ENCODE measurements around the gene SPC24.

SPC24 gene

GRCh38 chr19:11203194-11204075, 47.9 kb upstream of the SPC24 start:
- no peaks in the 10 kb centered on the region for H4K20me1 ChIP-seq (ENCODE audit: insufficient read depth, low read length)
- H3K4me2 ChIP-seq (ENCODE audit: low read length), result no peak overlapping the region
- no peak overlapping the region for H3K4me3 ChIP-seq (ENCODE audit: low read depth, low read length, poor library complexity, severe bottlenecking)
- H3K9me3 ChIP-seq (ENCODE audit: low read length), result no peaks in the 10 kb centered on the region
- H2AFZ ChIP-seq (ENCODE audit: low read length), result no peak overlapping the region
- no peaks in the 10 kb centered on the region for H3K9me2 ChIP-seq (ENCODE audit: low read depth, low read length)
- H3F3A ChIP-seq (ENCODE audit: insufficient read depth, low read length), result 0 out of 2 replicates have a peak, but pooled peaks cover 3% of the 10 kb centered on the region
- no peaks in the 10 kb centered on the region for H3K27me3 ChIP-seq (ENCODE audit: insufficient read depth, low read length)
- H3K79me2 ChIP-seq (ENCODE audit: insufficient read depth, low read length), result no peaks in the 10 kb centered on the region
- peaks cover 63% of the 10 kb centered on the region for H3K4me1 ChIP-seq (ENCODE audit: insufficient read depth, low read length, severe bottlenecking)
- no peak overlapping the region for H3K9ac ChIP-seq (ENCODE audit: low read length)
- TF ChIP-seq EZH2 (IDR thresholded peaks at IDR 0.05; ENCODE audit: borderline replicate concordance, low read length) (no peak), CTCF (IDR thresholded peaks at IDR 0.05; ENCODE audit: low read length) (peak; percentile 78)
- peak overlapping the region; percentile 87 for H3K27ac ChIP-seq (ENCODE audit: low read depth, low read length, poor library complexity, severe bottlenecking)
- H3K36me3 ChIP-seq (ENCODE audit: insufficient read depth, low read length), result no peaks in the 10 kb centered on the region

- H3K27me3 ChIP-seq (ENCODE audit: insufficient read depth, low read length), result no peaks in the 10 kb centered on the region
- no peaks in the 10 kb centered on the region for H3K9me3 ChIP-seq (ENCODE audit: low read length)
- no peak overlapping the region for H3K9ac ChIP-seq (ENCODE audit: low read length)
- H2AFZ ChIP-seq (ENCODE audit: low read length), result no peak overlapping the region
- H3K36me3 ChIP-seq (ENCODE audit: insufficient read depth, low read length), result no peaks in the 10 kb centered on the region
- H3K4me1 ChIP-seq (ENCODE audit: insufficient read depth, low read length, severe bottlenecking), result peaks cover 70% of the 10 kb centered on the region
- H3F3A ChIP-seq (ENCODE audit: insufficient read depth, low read length), result 0 out of 2 replicates have a peak, but pooled peaks cover 3% of the 10 kb centered on the region
- H3K4me3 ChIP-seq (ENCODE audit: low read depth, low read length, poor library complexity, severe bottlenecking), result no peak overlapping the region
- peak overlapping the region; percentile 6 for H3K27ac ChIP-seq (ENCODE audit: low read depth, low read length, poor library complexity, severe bottlenecking)
- TF ChIP-seq EZH2 (IDR thresholded peaks at IDR 0.05; ENCODE audit: borderline replicate concordance, low read length) (no peak), CTCF (IDR thresholded peaks at IDR 0.05; ENCODE audit: low read length) (no peak)
- no peaks in the 10 kb centered on the region for H3K9me2 ChIP-seq (ENCODE audit: low read depth, low read length)
- no peaks in the 10 kb centered on the region for H4K20me1 ChIP-seq (ENCODE audit: insufficient read depth, low read length)
- H3K4me2 ChIP-seq (ENCODE audit: low read length), result no peak overlapping the region
- no peaks in the 10 kb centered on the region for H3K79me2 ChIP-seq (ENCODE audit: insufficient read depth, low read length)
Measured at GRCh38 chr19:11202488-11203193, 47.1 kb upstream of the SPC24 start.

- H3K9me3 ChIP-seq (ENCODE audit: low read length), result no peaks in the 10 kb centered on the region
- H4K20me1 ChIP-seq (ENCODE audit: insufficient read depth, low read length), result no peaks in the 10 kb centered on the region
- H3K4me2 ChIP-seq (ENCODE audit: low read length), result no peak overlapping the region
- H3K36me3 ChIP-seq (ENCODE audit: insufficient read depth, low read length), result no peaks in the 10 kb centered on the region
- 0 out of 2 replicates have a peak, but pooled peaks cover 3% of the 10 kb centered on the region for H3F3A ChIP-seq (ENCODE audit: insufficient read depth, low read length)
- H3K4me3 ChIP-seq (ENCODE audit: low read depth, low read length, poor library complexity, severe bottlenecking), result no peak overlapping the region
- H2AFZ ChIP-seq (ENCODE audit: low read length), result no peak overlapping the region
- no peaks in the 10 kb centered on the region for H3K27me3 ChIP-seq (ENCODE audit: insufficient read depth, low read length)
- no peak overlapping the region for H3K27ac ChIP-seq (ENCODE audit: low read depth, low read length, poor library complexity, severe bottlenecking)
- H3K9me2 ChIP-seq (ENCODE audit: low read depth, low read length), result no peaks in the 10 kb centered on the region
- H3K9ac ChIP-seq (ENCODE audit: low read length), result no peak overlapping the region
- TF ChIP-seq CTCF (IDR thresholded peaks at IDR 0.05; ENCODE audit: low read length) (no peak), EZH2 (IDR thresholded peaks at IDR 0.05; ENCODE audit: borderline replicate concordance, low read length) (no peak)
- peaks cover 70% of the 10 kb centered on the region for H3K4me1 ChIP-seq (ENCODE audit: insufficient read depth, low read length, severe bottlenecking)
- H3K79me2 ChIP-seq (ENCODE audit: insufficient read depth, low read length), result no peaks in the 10 kb centered on the region
Measured at GRCh38 chr19:11201791-11202190, 46.2 kb upstream of the SPC24 start.
